GM18498 (cell line): ENCODE results near the gene FOSL2.

Experiments used
- ATAC-seq: cut with Tn5 transposase; IDR thresholded peaks from one replicate; pipeline ENCODE4 v1.9.1; 2021; ENCODE audit warnings: mild to moderate bottlenecking, moderate library complexity; ENCODE audit not compliant: unreplicated experiment

FOSL2 gene

DNA sequence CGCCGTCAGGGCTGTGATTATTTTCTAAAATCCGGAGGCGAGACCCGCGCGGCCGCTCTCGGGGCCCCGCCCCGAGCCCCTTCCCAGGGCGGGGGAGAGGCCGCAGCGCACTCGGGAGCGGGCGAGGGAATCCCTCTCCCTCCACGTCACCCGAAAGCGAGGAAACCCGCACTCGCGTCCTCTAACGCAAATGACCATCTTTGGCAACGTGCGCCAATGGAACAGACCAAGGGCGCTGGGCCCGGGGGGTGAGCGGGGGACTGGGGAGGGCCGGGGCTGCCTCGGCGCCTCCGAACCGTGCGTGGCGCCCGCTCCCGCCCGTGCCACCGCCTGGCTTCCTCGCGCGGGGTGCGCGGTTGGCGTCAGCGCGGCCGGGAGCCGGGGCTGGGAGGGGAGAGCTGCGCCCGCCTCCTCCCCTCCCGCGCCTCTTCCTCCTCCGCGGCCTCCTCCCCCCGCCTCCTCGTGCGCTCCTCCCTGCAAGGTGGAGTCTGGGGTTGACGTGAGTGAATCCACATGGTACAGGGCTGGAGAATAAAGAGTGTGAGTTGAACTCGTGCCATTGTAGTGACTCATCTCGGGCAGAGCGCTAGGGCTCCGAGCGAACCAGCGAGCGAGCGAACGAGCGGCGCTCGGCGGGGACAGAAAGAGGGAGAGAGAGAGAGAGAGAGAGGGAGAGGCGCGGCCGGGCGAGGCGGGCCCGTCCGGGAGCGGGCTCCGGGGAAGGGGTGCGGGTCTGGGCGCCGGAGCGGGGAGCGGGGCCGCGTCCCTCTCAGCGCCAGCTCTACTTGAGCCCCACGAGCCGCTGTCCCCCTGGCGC is at the start of gene FOSL2:
TSS of gene FOSL2 (plus strand) at position 562 of the 817 bp plus-strand sequence. CDS start 863 bp downstream, outside the sequence.
- ATAC-seq: peak; percentile 78

DNA sequence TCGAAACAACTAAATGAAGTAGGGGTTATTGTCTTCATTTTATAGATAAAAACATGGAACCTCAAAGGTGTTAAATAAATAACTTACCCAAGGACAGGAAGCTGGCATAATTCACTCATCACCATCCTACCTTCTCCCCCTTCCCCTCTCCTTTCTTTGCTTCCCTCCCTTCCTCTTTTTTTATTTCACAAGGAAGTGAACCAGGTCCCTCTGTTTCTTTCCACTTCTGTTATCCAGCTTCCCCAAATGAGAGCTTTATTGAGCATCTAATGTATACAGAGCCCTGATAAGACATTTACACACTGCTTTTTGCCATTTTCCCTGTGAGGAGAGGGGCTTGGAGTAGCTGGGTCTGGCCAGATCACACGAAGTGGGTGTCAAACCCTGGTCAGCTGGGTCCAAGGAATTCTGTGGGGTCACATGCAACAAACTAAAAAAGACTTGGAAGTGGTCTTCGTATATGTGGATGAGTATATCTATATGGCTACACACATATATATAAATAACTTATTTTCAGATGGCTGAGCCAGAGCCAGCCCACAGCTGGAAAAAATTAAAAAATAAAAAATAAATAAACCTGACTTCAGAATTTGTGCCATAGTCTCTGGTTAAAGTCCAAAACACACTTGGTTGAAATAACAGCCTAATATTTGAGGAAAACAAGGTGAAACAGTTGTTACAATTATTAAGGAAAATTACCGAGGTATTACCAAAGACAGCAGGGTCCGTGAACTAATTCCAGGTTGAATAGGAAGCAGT is 49.3 kb upstream of the FOSL2 start:
- ATAC-seq: no peak

DNA sequence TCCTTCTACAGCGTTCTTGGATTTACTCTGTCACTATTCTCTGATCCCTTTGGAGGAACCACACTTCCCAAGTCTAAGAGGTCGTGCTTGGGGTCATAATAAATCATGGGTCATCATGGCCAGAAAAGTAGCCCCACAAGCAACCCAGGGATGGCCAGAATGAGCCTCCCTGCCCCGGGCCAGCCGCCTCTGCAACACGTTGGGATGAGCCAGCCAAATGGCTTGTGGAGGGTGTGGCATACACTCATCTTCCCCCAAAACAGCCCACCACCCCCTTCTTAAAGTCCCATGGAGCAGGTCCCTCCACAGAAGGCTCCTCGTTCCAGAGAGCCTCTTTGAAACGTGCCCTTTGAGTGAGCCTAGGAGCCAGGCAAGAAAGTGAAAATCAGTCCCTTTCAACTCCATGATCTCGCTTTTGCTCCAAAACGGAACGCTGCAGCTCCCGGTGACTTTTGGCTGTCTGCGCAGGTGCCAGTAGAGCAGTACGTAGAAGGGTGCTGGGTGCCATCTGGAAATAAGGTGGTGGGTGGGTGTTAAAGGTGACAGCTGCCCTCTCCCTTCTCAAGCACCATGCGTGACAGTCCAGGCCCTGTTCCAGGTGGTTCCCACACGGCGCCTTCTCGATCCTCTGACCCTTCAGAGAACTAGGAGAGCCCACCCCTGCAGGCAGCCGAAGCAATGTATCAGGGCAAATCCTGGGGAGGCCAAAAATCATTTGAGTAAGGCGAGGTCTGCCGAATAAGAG is 48.5 kb upstream of the FOSL2 start:
- ATAC-seq: no peak

DNA sequence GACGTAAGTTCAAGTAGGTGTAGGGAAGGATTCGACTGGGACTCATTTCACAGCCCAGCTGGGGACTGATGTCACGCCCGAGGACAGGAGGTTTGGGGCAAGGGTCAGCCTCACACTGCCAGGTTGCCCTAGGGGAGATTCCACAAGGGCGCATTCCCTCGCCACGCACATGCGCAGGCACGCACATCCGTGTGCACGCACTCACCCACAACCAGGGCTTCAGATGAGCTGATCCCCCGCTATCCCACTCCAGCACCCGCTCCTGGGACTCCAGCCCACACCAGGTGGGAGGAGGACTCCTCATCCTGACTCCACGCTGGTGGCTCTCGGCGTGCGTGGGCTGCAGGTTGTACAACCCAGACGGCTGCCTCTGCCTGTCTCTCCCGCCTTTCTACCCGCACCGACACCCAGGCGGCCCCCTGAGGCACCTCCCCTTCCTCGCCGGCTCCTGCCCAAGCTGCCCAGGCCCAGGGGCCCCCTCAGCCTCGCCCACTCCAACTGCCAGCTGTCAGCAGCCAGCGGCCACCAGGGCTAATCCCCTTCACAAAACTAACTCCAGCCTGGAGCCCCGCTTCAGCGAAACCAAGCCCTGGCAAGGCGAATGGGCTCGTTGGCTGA is 47.8 kb upstream of the FOSL2 start:
- no peak for ATAC-seq

DNA sequence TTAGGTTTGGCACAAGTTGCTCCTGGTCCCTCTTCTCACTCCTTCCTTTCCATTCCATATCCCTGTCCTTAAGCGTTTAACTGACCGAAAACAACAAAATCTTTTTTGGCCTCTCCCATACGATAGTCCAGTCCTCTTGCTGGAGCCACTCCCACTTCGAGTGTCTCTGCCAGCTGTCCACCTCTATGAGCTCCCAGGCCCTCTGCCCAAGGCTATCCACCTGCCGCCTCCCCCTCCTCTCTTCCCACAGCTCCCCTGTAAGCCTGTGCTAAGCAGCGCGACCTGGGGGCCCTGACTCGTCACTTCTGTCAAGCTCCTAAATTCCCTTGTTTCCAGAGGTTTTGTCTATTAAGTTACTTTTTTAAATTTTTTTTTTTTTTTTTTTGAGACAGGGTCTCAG is 47.0 kb upstream of the FOSL2 start:
- no peak for ATAC-seq

DNA sequence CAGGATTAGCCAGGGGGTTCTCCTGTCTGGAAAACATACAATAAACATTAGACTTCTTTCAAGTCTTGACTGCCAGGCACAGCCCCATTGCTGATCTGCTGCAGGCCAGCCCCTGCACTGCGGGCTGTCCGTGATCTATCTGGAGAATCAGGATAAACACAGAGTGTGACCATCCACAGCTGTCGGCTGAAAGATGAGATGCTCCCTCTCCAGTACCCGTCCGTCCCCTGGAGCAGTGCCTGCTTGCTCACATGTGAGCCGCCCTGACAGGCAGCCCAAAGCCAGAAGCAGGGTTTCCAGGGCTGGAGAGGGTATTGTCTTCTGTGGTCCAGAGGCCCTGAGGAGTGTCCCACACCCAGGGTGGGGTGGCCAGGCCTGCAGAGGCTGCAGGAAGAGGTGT is 46.1 kb upstream of the FOSL2 start:
- no peak for ATAC-seq

DNA sequence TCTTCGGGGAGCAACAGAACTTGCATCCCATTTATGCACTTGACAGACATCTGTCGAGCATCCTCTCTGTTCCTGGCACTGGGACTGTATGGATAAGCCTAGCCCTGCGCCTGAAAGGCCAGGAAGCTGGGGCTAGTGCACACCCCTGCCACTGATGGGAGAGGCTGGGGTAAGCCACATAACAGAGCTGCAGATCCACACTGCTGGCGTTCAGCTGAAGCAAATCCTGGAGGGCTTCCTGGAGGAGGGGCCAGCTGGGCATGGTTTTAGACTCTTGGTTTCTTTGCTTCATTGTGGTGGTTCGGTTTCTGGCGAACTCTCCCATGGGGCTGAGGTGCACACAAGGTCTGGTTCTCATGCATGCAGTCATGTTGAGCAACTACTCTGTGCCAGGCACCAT is 45.5 kb upstream of the FOSL2 start:
- no peak for ATAC-seq

DNA sequence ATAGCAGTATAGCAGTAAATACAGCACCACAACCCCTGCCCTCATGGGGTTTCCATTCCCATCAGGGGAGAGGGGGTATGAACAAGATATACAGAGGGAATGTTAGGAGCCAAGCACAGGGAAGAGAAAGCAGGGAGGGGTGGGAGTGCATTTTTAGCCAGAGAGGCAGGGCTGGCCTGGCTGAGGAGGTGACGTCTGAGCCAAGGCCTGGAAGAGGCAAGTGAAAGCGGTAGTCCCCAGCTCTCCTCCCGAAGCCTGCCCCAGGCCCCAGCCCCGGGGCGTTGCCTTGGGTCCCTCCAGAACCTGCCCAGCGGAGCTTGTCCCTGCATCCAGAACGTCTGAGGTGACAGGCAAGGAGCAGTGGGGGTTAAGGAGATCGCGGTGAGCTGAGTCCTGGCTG is 45.1 kb upstream of the FOSL2 start:
- no peak for ATAC-seq

DNA sequence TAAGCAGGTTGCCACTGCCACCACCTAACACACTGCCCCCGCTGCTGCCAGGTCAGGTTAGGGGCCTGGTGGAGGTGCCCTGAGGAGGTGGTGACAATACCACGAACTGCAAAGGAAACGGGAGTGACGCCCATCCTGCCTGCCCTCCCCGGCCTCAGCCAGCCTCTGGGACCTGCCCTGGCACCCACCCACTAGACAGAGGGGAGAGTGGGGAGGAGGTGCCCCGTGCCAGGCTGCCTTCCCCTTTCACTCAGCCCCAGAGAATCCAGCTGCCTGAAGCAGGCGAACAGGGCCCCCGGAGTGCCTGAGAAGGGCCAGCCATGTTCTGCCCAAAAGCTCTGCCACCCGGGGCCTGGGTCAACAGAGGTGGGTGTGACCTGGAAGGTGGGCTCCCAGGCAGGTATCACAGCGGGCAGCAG is 44.5 kb upstream of the FOSL2 start:
- ATAC-seq: no peak

DNA sequence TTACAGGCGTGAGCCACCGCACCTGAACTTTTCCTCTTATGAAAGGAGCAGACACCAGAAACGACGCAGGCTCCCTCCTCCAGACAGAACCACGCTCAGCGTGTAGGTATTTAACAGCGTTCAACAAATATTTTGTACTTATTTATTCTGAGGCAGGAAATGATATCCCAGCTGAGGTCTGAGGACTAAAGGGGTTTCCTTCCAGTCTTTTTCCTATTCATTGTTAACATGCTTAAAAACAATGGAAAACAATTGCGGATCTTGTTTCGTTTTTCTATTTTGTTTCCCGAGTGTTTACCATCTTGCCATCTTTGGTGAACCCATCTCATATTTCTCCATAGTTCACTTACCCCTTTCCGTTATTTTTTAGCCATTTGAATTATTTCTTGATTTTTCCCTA is 43.7 kb upstream of the FOSL2 start:
- no peak for ATAC-seq

DNA sequence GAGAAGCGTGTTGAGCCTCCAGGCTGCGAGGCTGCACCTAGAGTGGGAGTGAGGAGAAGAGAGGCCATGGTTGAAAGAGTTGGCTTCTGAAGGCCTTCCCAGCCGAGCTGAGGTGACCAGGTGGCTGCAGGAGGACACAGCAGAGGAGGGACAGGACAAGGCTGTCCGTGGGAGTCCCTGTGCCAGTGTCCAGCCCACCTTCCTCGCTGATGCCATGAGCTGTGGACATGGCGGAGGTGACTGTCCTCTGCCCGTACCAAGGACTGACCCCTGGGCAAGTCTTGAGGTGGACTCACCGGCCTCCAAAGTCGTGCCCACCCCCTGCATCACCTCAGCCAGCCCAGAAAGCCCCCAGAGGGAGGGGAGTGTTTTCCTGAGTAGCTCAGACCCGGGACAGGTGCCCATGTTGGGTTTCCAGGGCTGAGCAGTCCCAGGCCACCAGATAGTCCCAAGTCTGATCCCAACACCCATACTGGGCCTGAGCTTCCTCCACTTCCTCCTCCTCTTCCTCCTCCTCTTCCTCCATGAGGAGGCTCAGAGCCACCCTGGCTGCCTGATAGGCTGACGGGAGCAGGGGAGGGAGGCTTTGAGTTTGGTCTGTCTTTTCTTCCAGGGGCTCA is 43.0 kb upstream of the FOSL2 start:
- no peak for ATAC-seq

DNA sequence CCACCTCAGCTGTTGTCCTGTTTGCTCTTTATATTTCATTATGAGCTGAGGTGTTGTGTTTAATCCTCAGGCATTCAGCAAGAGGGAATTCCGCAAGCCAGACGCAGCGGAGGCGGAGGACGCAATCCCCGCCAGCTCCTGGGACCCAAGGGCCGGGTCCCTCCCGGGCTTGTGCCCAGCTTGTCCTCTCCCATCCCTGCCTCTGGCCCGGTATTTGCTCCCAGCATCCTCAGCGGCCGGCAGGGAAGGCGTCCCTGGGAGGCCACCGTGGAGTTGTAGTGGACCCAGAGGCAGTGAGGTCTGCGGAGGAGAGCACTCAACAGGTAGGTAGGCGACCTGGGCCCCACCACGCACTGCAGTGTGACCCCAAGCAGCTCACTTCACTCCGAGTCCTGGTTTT is 42.5 kb upstream of the FOSL2 start:
- no peak for ATAC-seq

DNA sequence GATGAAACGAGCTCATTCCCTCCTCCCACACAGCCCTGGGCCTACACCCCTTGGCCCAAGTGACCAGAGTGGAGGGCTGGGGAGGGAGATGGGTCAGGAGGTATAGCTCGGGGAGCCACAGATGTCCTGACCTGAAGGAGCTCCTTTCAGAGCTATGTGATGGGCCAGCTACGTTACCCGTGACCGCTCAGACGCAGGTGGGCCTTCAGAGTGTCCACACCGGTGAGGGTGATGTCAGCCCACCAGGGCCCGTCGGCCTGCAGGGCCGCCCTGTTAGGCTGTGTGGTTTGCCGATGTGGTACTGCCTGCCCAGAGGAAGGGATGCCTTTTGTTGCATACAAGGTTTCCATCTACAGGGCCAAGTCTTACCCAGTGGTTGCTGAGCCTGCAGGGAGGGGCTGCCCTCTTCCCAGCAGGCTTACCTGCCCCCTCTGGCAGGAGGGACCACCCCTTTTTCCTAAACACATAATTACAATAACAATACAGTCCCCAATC is 41.8 kb upstream of the FOSL2 start:
- no peak for ATAC-seq

DNA sequence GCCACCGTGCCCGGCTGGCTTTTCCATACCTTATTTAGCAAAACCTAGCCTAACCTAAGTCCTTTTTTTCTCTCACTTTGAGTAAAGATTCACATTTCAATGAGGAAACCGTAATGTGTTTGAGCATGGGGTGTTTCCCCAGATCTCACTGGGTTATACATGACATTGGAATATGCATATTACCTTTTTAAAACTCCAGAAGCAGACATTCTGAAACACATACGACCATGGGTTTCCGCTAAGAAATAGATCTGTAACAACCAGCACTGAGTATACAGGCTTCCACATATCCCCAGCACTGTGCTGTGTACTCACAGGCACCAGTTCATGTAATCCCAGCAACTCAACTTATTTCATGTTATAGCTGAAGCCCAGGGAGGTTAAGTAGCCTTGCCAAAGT is 41.0 kb upstream of the FOSL2 start:
- ATAC-seq: no peak

DNA sequence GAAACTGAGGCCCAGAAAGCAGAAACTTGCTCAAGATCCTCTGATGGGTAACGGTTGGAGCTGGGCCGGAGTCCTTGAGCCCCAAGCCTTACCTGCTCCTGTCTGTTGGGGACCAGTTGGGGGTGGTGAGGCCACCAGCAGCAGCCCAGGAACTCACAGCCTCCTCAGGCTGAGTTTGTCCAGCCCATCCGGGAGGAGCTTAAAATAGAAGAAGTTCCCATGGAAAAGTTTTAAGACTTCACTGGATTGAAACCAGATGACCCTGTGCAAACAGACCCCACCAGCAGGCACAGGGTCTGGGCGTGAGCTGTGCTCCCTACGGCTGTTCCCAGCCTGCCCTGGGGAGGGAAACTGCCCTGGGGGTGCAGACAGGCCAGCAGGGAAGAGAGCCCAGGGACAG is 40.6 kb upstream of the FOSL2 start:
- no peak for ATAC-seq

DNA sequence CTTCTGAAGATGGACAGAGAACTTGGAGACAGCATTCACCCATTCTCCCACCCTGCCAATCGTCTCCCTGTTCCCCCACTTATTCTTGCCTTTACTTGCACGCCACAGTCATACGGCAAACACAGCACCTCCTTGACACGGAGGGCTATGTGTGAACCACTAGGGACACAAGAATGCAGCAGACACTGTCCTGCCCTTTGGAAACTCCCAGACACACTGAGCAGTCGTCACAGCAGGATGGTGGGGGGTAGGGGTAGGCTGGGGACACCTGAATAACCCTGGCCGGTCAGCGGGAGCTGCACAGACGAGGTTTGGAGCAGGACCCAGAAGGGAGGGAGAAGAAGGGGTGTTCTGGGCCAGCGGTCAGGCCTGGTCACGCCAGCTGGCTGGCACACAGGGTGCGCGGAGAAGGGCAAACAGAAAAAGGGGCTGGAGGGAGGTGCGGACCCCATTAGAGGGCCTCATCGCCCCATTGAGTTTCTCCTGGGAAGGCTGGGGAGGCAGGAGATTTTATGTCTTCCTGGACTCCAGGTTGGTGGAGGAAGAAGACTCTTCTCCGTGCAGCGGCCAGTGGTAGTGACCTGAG is 40.0 kb upstream of the FOSL2 start:
- ATAC-seq: no peak

DNA sequence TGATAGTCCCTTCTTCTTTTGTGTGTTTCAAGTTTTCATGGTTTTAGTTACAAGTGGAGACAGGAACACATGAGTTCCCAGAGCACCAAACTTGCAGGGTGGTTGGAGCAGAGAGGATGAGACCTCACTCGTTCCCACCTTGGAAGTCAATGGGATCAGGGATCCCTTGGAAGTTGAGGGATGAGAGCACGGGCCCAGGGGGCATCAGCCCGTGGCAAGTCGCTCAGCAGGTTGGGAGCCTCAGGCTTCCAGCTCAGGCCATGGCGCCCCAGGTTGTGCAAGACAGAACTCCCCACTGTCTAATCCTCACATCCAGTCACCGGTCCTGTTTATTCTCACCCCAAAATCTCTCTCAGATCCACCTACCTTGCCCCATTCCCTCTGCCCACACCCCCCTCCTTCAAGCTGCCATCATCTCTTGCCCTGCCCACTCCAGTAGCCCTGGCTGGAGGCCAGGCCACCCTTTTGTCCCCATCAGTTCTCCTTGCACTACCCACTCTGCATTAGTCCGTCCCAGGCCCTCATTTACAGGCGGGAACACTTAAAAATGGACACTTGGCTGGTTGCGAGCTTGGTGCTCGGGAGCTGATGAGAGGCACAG is 37.6 kb upstream of the FOSL2 start:
- no peak for ATAC-seq

DNA sequence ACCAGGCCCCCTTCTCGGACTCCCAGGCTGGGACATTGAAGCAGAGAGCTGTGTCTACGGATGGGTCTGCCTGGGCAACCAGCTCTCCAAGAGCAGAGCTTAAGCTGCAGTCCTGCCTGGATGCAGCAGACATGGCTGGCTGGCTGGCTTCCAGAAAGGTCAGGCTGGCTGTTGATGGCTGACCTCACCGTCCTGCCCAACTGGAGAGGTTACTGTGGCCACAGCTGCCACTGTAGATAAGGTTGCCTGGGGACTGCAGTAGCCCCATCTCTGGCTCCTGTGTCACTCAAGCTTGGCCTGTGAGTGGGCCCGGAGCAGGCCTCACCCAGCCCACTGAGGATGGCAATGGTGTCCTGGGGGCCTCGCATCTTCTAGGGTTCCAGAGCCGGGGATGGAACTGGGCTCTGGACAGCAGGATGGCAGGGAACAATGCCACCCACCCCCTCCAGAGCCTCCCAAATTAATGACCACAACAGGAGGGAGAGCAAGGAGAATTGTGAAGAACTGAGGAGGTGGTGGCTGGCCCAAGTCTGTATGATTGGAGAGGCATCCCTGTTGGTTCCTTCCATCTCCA is 37.0 kb upstream of the FOSL2 start:
- ATAC-seq: no peak

DNA sequence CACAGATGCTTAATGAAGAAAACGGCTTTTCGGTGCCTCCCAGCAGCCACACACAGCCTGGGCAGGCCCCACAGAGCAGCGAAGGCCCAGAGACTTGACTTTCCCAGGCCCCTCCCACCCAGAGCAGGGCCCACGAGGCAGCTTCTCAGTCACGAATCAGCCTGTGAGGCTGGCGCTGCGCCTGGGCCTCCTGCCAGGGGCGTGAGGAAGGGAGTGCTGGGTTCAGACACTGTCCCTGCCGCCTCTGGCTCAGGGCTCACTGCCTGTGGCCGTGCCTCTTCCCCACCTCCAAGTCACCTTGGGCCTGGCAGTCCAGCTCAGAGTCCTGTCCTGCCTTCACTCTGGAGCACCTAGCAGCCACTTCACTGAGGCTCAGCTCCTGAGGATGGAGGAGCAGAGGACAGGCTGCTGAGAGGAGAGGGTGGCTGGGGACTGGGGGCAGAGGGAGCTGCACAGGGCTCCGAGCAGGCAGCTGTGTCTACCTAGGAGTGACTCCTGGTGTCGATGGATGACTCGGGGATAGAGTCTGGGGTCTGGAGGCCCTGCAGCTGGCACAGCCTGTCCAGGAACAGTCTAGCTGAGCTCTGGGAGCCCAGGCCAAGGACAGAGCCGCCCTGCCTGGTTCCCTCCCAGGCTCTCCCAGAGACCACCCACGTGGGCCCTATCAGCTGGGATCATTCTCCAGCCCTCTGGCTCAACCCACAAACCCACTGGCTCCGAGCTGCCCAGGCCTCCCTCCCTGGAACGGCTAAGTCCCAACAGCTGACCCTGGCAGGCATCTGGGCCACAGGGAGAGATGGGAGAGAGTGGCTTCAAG is 36.4 kb upstream of the FOSL2 start:
- no peak for ATAC-seq
